WI38 (cell line): ENCODE results near the gene PRKCE.

Source experiments
- H3K4me3 ChIP-seq: 2 replicates; pipeline ENCODE4 v1.5.1; 2011; ENCODE audit warnings: low read depth, mild to moderate bottlenecking, control low read depth, low read length
- CTCF ChIP-seq: IDR thresholded peaks from 2 replicates; pipeline ENCODE4 v1.5.1; 2012; ENCODE audit warnings: low read depth, mild to moderate bottlenecking, control low read depth, low read length

Gene PRKCE

GRCh38 chr2:45802499-45803138, 151.1 kb downstream of the PRKCE start:
- H3K4me3 ChIP-seq = no peak overlapping the region
- no peak for TF ChIP-seq CTCF

- H3K4me3 ChIP-seq = no peak overlapping the region
Observed at GRCh38 chr2:45804987-45805755, 153.7 kb downstream of the PRKCE start.

GRCh38 chr2:45806563-45807358, 155.3 kb downstream of the PRKCE start:
- no peak for TF ChIP-seq CTCF
- H3K4me3 ChIP-seq = no peak overlapping the region

More at GRCh38 chr2:45804987-45805755, 153.7 kb downstream of the PRKCE start:
- no peak for TF ChIP-seq CTCF

- no peak overlapping the region for H3K4me3 ChIP-seq
- TF ChIP-seq CTCF = no peak
Observed at GRCh38 chr2:45808294-45808800, 156.9 kb downstream of the PRKCE start.

- H3K4me3 ChIP-seq = no peak overlapping the region
- TF ChIP-seq CTCF = no peak
Observed at GRCh38 chr2:45809205-45809604, 157.7 kb downstream of the PRKCE start.

GRCh38 chr2:45812011-45812500, 160.6 kb downstream of the PRKCE start:
- TF ChIP-seq CTCF = no peak
- H3K4me3 ChIP-seq = no peak overlapping the region
